NCI-H526 (cell line): ENCODE results near the gene RBCK1.

Source experiments
- DNase-seq, 2 experiments: peaks; one replicate each; lab custom pipeline; 2025; lab: John Stamatoyannopoulos, UW

Gene RBCK1

DNA sequence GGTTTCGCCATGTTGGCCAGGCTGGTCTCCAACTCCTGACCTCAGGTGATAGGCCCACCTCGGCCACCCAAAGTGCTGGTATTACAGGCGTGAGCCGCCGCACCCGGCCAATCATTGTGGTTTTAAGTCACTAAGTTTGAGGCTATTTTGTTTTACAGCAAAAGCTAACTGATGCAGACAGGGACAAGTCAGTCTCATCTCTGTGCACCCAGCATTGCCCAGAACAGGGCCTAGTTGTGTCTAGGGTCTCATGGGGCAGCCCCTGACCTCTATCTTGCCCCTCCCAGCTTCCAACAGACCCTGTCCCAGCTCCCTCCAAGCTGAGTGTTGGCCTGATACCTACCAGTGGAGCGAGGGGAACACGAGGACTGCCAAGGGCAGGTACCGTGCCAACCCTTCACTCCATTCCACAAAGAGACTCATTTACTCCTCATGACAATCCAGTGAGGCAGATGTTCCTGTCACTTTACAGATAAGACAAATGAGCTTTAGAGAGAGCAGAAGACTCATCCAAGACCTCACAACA, 8.9 kb upstream of the RBCK1 start:
- DNase-seq, result no peak

DNA sequence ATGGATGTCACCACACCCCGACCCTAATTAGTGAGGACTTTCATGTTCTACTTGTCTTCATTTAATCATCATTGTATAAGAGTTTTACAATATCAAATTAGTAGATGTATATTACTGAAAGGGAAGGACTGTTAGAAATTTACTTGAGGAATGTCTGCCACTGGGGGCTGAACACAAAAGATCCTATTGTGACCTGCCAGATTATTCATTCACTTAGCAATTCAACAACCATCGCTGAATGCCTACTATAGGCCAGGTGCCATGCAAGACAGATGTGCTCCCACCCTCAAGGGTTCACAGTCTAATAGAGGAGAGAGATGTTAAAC, 8.0 kb upstream of the RBCK1 start:
- no peak for DNase-seq

DNA sequence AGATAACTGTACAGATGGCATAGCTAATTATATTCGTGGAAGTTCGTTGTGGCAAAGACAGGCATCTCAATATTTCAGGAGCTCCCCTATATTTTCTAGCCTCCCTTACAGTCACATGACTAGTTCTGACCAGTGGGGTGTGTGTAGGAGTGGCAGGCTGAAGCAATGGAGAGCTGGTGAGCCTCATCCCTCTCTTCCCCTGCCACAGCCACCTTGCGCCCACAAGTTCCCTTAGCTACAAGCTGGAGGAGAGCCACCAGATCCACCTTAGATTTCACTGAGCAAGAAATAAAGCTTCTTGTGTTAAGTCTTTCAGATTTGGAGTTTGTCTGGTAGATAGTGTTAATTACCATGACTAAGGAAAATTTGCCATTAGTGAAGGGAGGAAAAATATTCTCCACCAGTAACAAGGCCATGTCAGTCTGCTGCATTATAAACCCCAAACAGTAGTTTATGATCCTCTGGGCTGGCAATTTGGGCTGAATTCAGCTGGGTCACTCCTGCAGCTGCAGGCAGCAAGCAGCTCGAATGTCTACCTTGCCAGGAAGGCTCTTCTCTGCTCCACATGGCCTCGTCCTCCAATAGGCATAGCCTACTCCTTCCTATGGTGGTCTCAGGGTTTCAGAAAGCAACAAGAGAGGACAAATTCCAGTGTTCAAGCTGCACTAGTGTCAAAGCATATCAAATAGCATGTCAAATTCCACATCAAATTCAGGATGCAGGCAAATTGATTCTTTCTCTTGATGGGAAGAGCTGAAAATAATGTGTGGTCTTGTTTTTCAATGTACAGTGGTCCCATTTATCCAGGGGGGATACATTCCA, 7.4 kb upstream of the RBCK1 start:
- no peak for DNase-seq

DNA sequence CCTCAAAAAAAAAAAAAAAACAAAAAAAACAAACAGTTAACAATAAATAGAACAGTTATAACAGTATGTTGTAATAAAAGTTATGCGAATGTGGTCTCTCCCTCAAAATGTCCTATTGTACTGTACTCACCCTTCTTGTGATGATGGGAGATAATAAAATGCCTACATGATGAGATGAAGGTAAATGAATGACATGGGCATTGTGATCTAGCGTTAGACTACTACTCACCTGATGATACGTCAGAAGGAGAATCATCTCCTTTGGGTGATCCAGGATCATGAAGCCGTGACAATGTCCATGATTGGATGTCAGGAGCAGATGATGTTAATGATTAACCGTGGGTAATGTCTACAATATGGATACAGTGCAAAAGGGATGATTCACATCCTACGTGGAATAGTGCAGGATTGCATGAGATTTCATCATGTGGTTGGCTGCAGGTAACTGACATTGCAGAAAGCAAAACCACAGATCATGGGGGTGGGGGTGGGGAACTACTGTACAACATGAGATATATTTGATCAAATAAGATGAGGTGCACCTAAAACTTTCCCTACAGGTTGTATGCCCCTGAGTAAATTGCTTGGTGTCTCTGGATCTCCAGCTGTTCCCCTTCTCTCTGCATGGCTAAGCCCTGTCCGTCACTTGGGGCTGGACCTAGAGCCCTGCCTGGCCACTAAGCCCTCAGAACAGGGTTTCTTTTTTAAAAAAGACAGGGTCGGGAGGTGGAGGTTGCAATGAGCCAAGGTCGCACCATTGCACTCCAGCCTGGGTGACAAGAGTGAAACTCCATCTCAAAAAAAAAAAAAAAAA, 6.2 kb upstream of the RBCK1 start:
- DNase-seq, result peak; percentile 71 to 74

DNA sequence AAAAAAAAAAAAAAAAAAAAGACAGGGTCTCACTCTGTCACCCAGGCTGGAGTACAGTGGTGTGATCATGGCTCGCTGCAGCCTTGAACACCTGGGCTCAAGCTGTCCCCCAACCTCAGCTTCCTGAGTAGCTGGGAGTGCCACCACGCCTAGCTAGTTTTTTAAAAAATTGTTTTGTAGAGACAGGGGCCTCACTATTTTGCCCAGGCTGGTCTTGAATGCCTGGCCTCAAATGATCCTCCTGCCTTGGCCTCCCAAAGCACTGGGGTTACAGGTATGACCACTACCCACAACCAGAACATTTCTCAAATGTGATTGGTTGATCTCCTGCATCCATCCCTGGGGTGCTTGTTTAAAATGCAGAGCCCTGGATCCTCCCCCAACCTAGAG, 5.6 kb upstream of the RBCK1 start:
- DNase-seq, result no peak

DNA sequence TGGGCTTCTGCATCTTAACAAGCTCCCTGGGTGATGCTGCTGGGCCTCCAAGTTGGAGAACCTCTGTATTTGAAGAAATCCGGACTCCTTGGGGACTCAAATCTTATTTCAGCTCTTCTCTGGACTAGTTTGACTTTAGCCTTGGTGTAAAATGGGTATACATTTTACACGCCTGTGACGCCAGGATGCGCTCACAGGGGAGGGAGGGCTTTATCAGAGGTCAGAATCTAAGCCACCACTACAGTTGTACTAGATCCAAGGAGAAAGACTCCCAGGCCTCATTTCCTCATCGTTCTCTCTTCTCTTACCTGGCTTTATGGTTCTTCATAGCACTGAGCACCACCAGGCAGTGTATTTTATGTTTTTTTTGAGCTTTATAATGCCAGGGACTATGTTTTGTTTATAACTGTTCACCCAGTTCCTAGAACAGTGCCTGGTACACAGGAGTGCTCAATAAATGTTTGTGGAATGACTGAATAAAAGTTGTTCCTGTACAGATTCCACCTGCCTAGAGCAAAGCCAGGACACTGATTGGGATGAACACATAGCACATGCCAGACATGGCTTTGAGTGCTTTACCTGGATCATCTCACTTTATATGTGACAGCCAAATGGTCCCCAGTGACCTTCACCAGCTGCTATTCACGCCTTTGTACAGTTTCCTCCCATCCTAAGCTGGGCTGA, 5.1 kb upstream of the RBCK1 start:
- DNase-seq, result no peak

DNA sequence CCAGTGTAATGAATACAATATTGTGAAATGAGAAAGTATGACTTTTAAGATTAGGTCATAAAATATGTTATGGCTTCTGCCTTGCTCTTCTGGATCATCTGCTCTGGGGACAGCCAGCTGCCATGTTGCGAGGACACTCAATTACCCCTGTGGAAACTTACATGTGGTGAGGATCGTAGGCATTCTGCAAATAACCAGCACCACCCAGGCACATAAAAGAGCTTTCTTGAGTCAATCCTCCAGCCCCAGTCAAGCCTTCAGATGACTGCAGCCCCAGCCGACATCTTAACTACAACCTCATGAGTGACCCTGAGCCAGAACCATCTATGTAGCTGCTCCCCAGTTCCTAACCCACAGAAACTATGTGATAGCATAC, 4.5 kb upstream of the RBCK1 start:
- DNase-seq, result no peak

DNA sequence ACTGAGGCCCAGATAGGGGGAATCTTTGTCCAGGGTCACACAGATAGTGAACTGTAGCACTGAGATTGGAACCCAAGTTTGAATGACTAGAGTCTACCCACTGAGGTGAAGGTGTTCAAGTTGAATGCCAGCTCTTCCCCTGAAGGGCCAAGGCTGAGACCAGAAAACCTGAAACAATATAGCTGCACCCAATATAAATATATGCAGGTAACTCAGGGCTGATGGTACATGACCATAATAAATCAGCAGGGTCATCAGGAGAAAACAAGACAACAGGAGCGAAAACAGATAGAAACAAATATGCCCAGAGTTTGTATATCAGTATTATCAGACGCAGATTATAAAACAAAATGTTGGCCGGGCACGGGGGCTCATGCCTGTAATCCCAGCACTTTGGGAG, 4.0 kb upstream of the RBCK1 start:
- no peak for DNase-seq

DNA sequence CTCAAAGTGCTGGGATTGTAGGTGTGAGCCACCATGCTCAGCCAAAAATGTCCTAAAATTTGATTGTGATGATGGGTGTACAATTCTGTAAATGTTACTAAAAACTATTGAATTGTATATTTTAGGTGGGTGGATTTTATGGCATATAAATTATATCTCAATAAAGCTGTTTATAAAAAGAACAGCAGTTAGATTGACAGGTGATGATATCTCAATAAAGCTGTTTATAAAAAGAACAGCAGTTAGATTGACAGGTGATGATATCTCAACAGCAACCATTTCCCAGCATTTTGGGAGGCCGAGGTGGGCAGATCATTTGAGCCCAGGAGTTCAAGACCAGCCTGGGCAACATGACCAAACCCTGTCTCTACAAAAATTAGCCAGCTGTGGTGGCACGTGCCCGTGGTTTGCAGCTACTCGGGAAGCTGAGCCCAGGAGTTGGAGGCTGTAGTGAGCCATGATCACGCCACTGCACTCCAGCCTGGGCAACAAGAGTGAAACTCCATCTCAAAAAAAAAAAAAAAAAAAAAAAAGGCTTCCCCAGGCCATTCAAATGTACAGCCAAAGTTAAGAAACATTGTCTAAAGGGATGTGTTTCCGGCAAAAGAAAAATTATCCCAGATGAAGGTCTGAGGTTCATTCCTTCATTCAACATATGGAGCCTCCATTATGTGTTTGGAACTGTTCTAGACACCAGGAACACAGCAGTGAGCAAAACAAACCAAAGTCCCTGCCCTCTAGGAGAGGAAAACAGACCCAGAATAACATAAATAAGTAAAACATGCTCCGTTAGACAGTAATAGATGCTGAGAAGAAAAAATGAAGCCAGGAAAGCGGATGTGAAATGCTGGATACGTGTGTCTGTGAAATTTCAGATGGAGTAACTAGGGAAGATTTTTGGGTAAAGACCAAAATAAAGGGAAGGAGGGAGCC, 1.6 kb upstream of the RBCK1 start:
- DNase-seq, result no peak

DNA sequence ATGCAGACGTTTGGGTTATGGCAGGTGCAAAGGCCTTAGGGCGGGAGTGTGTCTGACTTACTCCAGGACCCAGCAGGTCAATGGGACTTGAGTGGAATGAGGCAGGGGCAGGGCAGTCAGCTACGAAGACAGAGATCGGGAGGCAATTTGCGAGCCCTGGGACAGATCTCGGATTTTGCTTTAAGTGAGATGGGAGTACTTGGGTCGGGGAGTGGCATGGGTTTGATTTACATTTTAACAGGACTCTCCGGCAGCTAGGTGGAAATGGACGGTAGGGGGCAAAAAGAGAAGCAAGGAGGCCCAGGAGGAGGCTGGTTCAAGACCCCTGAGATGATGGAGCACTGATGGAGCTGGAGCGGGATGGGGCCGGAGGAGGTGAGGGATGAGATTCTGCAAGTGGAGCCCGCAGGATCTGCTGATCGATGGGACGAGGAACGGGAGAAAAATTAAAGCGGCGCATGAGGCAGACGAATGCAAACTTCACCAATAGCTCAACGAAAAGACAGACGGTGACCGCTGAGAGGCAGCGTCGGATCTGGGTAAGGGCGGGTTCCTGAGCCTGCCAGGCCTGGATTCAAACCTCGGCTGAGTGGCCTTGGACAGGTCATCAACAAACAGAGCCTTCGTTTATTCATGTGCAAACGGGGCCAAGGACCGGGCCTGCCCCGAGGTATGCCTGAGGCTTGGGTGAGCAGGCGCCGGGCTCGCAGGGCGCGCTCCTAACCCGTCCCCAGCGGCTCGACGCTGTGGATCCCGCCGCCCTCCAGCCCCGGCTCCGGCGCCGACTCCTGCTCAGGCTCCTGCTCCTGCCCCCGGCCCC, 756 bp upstream of the RBCK1 start:
- DNase-seq, result peak; percentile 72 to 93

DNA sequence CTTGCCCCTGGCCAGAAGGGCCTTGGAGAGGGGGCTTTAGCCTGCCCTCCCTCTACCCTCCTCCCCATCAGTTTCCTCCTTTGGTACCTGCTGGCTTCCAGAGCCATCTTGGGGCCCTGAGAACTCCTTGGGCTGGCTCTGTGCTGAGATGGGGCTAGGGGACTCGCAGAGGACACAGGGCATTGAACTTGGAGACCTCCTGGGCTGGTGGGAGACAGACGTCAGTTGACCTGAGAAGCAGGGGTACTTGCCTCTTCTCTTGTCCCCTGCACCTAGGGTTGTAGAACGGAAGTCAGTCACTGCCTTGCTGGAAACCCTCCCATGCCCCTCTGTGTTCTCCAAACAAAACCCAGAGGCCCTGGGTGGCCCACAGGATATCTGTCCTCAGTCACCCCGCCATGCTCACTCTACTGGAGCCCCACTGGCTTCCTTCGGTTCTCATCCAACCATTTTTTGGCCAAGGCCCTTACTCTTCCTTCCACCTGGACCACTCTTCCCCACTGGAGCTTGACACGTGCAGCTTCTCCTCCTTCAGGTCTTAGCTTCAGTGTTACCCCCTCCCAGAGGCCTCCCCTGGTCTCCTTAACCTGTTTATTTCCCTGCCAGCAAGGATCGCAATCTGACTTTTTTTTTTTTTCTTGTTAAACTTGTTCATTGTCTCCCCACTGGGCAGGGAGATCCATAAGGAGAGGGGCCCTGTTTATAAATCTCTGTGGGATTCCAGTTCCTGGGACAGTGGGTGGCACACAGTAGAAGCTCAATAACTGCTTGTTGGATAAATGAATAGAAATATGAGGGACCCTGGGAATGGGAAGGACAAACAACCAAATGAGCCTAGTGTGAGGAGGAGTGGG, 971 bp downstream of the RBCK1 start:
- DNase-seq, result peak in 1 of 2 experiments; percentile 31

DNA sequence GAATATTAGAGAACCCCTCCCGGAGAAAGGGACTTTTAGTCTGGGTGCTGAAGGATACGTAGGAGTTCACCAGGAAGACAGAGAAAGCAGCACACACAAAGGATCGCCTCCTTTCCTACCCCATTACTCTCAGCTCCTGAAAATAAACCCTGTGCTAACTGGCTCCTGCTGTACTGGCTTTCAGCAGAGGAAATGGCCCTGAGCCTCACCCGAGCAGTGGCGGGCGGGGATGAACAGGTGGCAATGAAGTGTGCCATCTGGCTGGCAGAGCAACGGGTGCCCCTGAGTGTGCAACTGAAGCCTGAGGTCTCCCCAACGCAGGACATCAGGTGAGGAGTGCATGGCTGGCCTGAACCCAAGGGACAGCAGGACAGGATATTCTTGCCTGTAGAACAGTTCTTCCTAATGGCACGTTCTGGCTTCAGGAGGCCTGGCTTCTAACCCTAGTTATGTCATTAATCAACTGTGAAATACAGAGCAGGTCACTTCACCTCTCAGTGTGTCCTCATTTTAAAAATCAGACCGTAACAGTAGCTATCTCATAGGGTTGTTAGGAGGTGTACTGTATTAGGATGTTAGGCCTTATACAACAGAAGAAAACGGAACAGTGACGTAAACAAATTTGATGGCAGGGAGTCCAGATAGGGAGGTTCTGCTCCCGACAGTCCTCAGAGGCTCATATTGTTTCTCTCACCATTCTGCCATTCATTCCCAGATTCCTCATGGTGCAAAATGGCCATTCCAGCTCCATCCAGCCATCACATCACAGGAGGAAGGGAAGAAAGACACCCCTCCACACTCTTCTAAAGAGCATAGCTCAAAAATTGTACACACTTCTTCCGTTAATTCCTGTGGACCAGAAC, 1.8 kb downstream of the RBCK1 start:
- DNase-seq, result no peak

DNA sequence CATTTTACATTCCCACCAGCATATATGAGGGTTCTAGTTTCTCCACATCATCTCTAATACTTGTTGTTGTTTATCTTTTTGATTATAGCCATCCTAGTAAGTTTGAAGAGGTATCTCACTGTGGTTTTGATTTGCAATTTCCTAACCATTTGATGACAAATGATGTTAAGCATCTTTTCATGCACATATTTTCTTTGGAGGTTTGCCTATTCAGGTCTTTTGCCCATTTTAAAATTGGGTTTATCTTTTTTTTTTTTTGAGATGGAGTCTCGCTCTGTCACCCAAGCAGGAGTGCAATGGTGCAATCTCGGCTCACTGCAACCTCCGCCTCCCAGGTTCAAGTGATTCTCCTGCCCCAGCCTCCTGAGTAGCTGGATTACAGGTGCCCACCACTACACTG, 4.0 kb downstream of the RBCK1 start:
- no peak for DNase-seq

DNA sequence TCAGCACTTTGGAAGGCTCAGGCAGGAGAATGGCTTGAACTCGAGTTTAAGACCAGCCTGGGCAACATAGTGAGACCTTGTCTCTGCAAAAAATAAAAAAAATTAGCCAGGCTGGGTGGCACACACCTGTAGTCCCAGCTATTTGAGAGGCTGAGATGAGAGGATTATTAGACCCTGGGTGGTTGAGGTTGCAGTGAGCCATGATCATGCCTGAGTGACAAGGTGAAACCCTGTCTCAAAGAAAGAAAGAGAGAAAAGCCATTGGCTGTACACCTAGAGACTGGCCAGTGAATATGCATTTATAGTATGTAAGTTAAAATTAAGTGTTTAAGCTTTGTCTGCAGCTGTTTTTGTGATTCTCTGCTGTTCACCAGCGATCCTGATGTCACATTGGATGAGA, 6.1 kb downstream of the RBCK1 start:
- no peak for DNase-seq

DNA sequence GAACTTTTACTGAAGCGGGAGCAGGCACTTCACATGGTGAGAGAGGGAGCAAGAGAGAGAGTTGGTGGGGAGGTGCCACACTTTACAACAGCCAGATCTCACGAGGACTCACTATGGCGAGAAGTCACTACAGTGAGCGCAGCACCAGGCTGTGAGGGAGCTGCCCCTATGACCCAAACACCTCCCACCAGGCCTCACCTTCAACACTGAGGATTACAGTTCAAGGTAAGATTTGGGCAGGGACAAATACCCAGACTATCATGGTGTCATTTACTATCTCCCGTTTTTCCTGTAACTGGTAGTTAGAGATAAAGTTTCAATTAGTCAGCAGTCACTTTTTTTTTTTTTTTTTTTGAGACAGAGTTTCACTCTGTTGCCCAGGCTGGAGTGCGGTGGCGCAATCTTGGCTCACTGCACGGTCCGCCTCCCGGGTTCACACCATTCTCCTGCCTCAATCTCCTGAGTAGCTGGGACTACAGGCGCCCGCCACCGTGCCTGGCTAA, 7.8 kb downstream of the RBCK1 start:
- no peak for DNase-seq

DNA sequence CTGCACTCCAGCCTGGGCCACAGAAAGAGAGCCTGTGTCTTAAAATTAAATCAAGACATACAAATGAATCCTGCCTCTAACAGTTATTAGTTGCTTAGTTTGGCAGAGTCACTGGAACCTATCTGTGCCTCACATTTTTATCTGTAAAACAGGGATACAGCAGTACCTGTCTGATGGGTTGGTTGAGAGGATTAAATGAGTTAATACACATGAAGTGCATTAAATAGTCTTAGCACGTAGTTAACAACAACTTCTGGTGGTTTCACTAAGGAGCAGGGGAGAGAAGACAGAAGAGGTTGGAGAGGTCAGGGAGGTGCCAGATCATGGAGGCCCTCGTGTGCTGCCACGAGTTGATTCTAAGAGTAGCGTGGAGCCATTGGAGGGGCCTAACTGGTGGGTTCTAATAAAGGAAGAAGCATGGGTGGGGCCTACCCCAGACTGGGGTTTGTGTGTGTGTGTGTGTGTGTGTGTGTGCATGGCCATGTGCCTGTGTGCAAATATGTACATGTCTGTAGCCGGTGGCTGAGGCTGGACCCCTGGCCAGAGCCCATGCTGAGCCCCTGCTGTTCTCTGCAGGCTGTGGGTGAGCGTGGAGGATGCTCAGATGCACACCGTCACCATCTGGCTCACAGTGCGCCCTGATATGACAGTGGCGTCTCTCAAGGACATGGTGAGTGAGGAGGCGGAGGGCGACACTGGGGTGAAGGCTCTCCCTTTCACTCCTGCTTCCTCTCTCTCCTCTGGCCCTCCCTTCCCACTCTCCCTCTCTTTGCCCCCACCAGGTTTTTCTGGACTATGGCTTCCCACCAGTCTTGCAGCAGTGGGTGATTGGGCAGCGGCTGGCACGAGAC, 9.1 kb downstream of the RBCK1 start:
- DNase-seq, result no peak

DNA sequence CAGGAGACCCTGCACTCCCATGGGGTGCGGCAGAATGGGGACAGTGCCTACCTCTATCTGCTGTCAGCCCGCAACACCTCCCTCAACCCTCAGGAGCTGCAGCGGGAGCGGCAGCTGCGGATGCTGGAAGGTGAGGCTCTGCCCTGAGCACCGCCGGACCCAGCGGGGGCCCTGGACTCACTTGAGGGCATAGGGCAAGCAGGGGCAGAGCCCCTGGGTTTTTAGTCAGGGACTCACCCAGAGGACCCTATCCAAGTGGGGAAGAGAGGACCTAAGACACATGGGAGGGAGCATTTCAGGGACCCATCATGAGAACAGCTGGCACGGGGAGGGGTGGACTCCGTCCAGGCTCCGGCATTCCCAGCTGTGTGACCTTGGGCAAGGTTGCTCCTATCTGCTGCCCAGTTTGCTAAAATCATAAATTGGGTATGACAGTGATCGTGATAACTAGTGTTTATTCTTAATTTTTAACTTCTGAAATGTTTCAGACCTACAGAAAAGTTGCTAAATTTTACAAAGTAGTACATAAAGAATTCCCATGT, 9.8 kb downstream of the RBCK1 start:
- no peak for DNase-seq
